Gastroesophageal sphincter (tissue), 3 donors: ENCODE data around the gene NCR3LG1.

Experiments used
- EP300 ChIP-seq: sonication (generic); formaldehyde crosslinking; IDR thresholded peaks from one replicate; pipeline ENCODE4 v1.6.1; 2017; ENCODE audit warnings: antibody characterized with exemption, mild to moderate bottlenecking
- POLR2A ChIP-seq, 2 donors: fragments of 450-650 bp; IDR thresholded peaks; one replicate each; pipeline ENCODE4 v1.6.1; 2017; ENCODE audit warnings: antibody characterized with exemption in 2 of 2, mild to moderate bottlenecking in 2 of 2, moderate library complexity in 1 of 2
- POLR2AphosphoS5 ChIP-seq: sonication (generic); formaldehyde crosslinking; IDR thresholded peaks from one replicate; pipeline ENCODE4 v1.6.1; 2017; ENCODE audit warnings: antibody characterized with exemption
- TF ChIP-seq, protein P1 (sequence below), 4 experiments: fragments of 200-600 bp in 2 of 4; fragments of 450-650 bp in 2 of 4; sonication (generic) in 1 of 4; IDR thresholded peaks; one replicate each; pipeline ENCODE4 v1.5.1; 2017 to 2019; ENCODE audit warnings: antibody characterized with exemption in 4 of 4, mild to moderate bottlenecking in 2 of 4, moderate library complexity in 2 of 4

DNA sequence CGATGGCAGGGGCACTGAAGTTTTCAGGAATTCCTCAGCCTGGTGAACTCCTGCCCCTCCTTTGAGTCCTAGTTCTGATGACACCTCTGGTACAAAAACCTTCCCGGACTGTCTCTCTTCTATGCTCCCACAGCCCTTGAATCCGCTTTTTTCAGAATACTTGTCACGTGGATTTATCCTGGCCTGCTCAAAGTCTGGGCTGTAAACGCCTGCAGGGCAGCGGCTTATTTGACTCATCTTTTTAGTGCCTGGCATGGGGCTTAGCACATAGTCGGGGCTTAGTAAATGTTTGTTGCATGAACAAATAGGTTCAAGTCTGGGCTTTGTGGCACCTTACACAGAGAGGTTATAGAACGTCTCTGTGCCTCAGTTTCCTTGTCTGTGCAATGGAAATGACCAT is 50.2 kb downstream of the NCR3LG1 start:
- TF ChIP-seq, protein P1, sequence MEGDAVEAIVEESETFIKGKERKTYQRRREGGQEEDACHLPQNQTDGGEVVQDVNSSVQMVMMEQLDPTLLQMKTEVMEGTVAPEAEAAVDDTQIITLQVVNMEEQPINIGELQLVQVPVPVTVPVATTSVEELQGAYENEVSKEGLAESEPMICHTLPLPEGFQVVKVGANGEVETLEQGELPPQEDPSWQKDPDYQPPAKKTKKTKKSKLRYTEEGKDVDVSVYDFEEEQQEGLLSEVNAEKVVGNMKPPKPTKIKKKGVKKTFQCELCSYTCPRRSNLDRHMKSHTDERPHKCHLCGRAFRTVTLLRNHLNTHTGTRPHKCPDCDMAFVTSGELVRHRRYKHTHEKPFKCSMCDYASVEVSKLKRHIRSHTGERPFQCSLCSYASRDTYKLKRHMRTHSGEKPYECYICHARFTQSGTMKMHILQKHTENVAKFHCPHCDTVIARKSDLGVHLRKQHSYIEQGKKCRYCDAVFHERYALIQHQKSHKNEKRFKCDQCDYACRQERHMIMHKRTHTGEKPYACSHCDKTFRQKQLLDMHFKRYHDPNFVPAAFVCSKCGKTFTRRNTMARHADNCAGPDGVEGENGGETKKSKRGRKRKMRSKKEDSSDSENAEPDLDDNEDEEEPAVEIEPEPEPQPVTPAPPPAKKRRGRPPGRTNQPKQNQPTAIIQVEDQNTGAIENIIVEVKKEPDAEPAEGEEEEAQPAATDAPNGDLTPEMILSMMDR (IDR thresholded peaks at IDR 0.05) = no peak
- TF ChIP-seq POLR2A (IDR thresholded peaks at IDR 0.05) (no peak), POLR2AphosphoS5 (no peak), EP300 (no peak)
